DND-41 (cell line): ENCODE data around the gene MYADML2.

ENCODE experiments used
- ATAC-seq: fragments of 200-7000 bp; cut with Tn5 transposase; 3 replicates; pipeline ENCODE4 v1.9.1; 2021; ENCODE audit warnings: low read depth; ENCODE audit not compliant: insufficient read depth
- DNase-seq: peaks from one replicate; pipeline ENCODE4 v3.0.0-alpha.2; 2020
- H2AFZ ChIP-seq: 2 replicates; pipeline ENCODE4 v1.6.0; 2012; ENCODE audit warnings: low read depth, low read length
- H3K27ac ChIP-seq: 2 replicates; pipeline ENCODE4 v1.5.1; 2012; ENCODE audit warnings: low read length, inconsistent platforms
- H3K27me3 ChIP-seq: fragments of 200-600 bp; sonication (generic); 2 replicates; pipeline ENCODE4 v1.6.0; 2012; ENCODE audit warnings: low read length, mild to moderate bottlenecking, inconsistent platforms; ENCODE audit not compliant: insufficient read depth, poor library complexity
- H3K36me3 ChIP-seq: 2 replicates; pipeline ENCODE4 v1.5.1; 2012; ENCODE audit warnings: low read length, inconsistent platforms; ENCODE audit not compliant: insufficient read depth
- H3K4me1 ChIP-seq: 2 replicates; pipeline ENCODE4 v1.5.1; 2012; ENCODE audit warnings: mild to moderate bottlenecking, low read length; ENCODE audit not compliant: insufficient read depth
- H3K4me2 ChIP-seq: 2 replicates; pipeline ENCODE4 v1.6.0; 2012; ENCODE audit warnings: mild to moderate bottlenecking, moderate library complexity, low read length, inconsistent platforms; ENCODE audit not compliant: insufficient read depth
- H3K4me3 ChIP-seq, 2 experiments: fragments of 200-600 bp in 1 of 2; shearing (Covaris generic) in 1 of 2; 2 replicates each; pipeline ENCODE4 v1.5.1; 2012 to 2016; ENCODE audit warnings: inconsistent platforms in 2 of 2, low read length in 2 of 2, mild to moderate bottlenecking in 2 of 2, low read depth in 1 of 2, moderate library complexity in 1 of 2
- H3K79me2 ChIP-seq: 2 replicates; pipeline ENCODE4 v1.6.0; 2012; ENCODE audit warnings: low read length, inconsistent platforms; ENCODE audit not compliant: insufficient read depth
- H3K9ac ChIP-seq: 2 replicates; pipeline ENCODE4 v1.6.0; 2012; ENCODE audit warnings: low read depth, mild to moderate bottlenecking, inconsistent platforms, low read length, moderate library complexity
- H3K9me3 ChIP-seq: 2 replicates; pipeline ENCODE4 v1.5.1; 2012; ENCODE audit warnings: low read length, moderate library complexity, mild to moderate bottlenecking, inconsistent platforms; ENCODE audit not compliant: insufficient read depth, severe bottlenecking
- H4K20me1 ChIP-seq: 2 replicates; pipeline ENCODE4 v1.6.0; 2012; ENCODE audit warnings: low read length; ENCODE audit not compliant: insufficient read depth
- EZH2 ChIP-seq: IDR thresholded peaks from 3 replicates; pipeline ENCODE4 v1.6.1; 2012; ENCODE audit warnings: borderline replicate concordance, low read depth, mild to moderate bottlenecking, moderate library complexity, low read length, inconsistent platforms; ENCODE audit not compliant: severe bottlenecking
- TF ChIP-seq, protein P1 (sequence below): IDR thresholded peaks from 2 replicates; pipeline ENCODE4 v1.5.1; 2012; ENCODE audit warnings: borderline replicate concordance, low read length, moderate library complexity, mild to moderate bottlenecking; ENCODE audit not compliant: poor library complexity, severe bottlenecking; ENCODE audit errors: extremely low read depth

MYADML2 gene

DNA sequence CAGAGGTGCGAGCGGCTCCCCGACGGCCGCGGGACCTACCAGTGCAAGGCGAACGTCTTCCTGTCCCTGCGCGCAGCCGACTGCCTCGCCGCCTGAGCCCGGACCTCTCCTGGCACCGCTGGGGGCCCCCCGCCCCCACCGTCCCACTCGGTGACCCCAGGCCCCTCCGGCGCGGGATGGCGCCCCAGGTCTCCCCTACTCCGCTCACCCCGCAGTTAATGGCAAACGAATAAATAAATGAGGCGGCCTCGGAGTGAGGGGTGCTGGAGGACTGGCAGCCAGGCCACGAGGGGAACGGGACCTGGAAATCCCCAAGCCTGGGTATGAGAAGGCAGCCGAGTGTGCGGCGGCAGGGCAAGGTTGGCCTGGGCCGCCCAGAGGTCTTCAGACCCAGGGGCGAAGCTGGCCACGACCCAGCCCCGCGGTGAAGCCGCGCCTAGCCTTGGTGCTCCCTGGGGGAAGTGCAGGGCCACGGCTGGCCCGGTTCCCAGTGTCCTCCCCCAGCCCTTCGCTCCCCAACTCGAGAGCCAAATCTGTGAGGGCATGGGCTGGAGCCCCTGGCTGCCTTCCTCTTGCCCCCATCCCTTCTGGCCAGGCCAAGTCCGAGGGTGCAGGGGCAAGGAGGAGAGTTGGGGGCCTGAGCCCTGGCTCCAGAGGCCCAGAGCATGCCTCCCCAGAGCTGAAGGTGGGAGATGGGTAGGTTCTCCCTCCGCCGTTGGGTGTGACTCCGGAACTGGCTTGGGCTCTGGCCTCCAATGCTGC, 44.2 kb downstream of the MYADML2 start:
- no peak overlapping the region for H3K9ac ChIP-seq
- no peaks in the 10 kb centered on the region for H3K27me3 ChIP-seq
- H4K20me1 ChIP-seq = peaks cover 19% of the 10 kb centered on the region; the same call in 1 of the 2 replicates
- H3K27ac ChIP-seq = no peak overlapping the region
- DNase-seq (no peak), ATAC-seq (no peak)
- H3K4me1 ChIP-seq = no peaks in the 10 kb centered on the region
- H3K9me3 ChIP-seq = no peaks in the 10 kb centered on the region
- H2AFZ ChIP-seq = no peak overlapping the region
- no peak overlapping the region for H3K4me2 ChIP-seq
- H3K36me3 ChIP-seq = peaks cover 80% of the 10 kb centered on the region
- no peak overlapping the region for H3K4me3 ChIP-seq
- TF ChIP-seq EZH2 = no peak
- TF ChIP-seq, protein P1, sequence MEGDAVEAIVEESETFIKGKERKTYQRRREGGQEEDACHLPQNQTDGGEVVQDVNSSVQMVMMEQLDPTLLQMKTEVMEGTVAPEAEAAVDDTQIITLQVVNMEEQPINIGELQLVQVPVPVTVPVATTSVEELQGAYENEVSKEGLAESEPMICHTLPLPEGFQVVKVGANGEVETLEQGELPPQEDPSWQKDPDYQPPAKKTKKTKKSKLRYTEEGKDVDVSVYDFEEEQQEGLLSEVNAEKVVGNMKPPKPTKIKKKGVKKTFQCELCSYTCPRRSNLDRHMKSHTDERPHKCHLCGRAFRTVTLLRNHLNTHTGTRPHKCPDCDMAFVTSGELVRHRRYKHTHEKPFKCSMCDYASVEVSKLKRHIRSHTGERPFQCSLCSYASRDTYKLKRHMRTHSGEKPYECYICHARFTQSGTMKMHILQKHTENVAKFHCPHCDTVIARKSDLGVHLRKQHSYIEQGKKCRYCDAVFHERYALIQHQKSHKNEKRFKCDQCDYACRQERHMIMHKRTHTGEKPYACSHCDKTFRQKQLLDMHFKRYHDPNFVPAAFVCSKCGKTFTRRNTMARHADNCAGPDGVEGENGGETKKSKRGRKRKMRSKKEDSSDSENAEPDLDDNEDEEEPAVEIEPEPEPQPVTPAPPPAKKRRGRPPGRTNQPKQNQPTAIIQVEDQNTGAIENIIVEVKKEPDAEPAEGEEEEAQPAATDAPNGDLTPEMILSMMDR = no peak
- peaks cover 4% of the 10 kb centered on the region; the same call in 1 of the 2 replicates for H3K79me2 ChIP-seq

DNA sequence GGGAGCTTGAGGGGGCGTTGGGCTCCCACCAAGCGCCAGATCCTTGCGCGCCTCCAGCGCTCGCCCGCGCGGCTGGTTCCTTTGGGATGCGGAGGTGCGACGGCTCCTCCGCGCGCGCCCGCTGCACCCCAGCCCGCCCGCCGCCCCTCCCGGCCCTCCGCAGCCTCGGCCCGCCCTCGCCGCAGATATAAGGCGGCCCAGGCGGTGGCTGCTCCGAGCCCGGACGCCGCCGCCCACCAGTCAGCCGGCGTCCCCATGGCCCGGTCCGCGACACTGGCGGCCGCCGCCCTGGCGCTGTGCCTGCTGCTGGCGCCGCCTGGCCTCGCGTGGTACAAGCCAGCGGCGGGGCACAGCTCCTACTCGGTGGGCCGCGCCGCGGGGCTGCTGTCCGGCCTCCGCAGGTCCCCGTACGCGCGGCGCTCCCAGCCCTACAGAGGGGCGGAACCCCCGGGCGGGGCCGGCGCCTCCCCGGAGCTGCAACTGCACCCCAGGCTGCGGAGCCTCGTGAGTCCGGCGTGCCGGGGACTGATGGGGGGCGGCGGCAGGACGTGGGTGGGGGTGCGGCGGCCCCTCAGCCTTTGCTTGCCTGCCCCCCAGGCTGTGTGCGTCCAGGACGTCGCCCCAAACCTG, 44.9 kb downstream of the MYADML2 start, which contains the start of gene NPB:
TSS of gene NPB (plus strand) at position 216 of the 630 bp plus-strand sequence. CDS start at position 256, 40 bp downstream.
- H3K4me1 ChIP-seq = no peaks in the 10 kb centered on the region
- no peaks in the 10 kb centered on the region for H3K9me3 ChIP-seq
- ATAC-seq (no peak), DNase-seq (no peak)
- peaks cover 10% of the 10 kb centered on the region; the same call in 1 of the 2 replicates for H3K79me2 ChIP-seq
- no peak within 1 kb of the TSS for H3K9ac ChIP-seq
- H3K27ac ChIP-seq = no peak within 1 kb of the TSS
- peaks cover 13% of the 10 kb centered on the region; the same call in 1 of the 2 replicates for H4K20me1 ChIP-seq
- no peaks in the 10 kb centered on the region for H3K27me3 ChIP-seq
- H3K4me3 ChIP-seq = no peak within 1 kb of the TSS
- TF ChIP-seq, protein P1 = no peak
- no peak for TF ChIP-seq EZH2
- no peak within 1 kb of the TSS for H3K4me2 ChIP-seq
- H3K36me3 ChIP-seq = peaks cover 80% of the 10 kb centered on the region
- no peak within 1 kb of the TSS for H2AFZ ChIP-seq

DNA sequence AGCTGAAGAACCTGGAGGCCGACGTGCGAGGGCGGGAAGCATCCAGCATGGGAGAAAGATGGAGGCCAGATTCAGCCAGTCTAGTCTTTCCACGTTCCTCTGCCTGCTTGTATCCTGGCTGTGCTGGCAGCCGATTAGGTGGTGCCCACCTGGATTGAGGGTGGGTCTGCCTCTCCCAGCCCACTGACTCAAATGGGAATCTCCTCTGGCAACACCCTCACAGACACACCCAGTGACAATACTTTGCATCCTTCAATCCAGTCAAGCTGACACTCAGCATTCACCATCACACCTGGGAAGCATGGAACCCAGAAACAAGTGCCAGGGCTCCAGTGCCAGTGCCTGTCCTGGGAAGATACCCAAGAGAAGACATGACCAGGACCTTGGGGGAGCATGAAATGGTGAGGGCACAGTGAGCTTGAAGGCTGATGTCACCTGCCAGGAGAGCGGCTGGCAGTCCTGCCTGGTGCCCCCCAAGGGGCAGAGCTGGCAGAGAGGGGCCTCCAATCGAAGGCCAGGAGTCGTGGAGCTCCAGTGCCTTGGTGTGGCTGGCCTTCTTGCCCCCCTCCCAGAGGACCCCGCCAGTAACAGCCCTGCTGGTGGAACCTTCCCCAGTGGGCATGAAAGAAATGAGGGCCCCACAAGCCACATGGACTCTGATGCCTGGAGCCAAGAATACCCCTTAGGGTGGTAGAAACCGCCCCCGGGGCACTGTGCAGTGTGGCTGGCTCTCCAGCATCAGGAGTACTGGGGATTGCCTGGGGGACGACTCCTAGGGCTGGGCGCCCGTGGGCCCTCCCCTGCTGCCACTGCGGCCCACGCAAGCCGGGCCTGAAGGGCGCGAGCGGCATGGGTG, 45.6 kb downstream of the MYADML2 start:
- no peaks in the 10 kb centered on the region for H3K27me3 ChIP-seq
- H2AFZ ChIP-seq = no peak overlapping the region
- H3K79me2 ChIP-seq = peaks cover 13% of the 10 kb centered on the region; the same call in 1 of the 2 replicates
- H3K4me1 ChIP-seq = no peaks in the 10 kb centered on the region
- no peak overlapping the region for H3K9ac ChIP-seq
- peaks cover 8% of the 10 kb centered on the region; the same call in 1 of the 2 replicates for H4K20me1 ChIP-seq
- DNase-seq (no peak), ATAC-seq (no peak)
- H3K9me3 ChIP-seq = no peaks in the 10 kb centered on the region
- TF ChIP-seq, protein P1 = no peak
- no peak for TF ChIP-seq EZH2
- no peak overlapping the region for H3K4me2 ChIP-seq
- no peak overlapping the region for H3K27ac ChIP-seq
- peaks cover 77% of the 10 kb centered on the region for H3K36me3 ChIP-seq
- no peak overlapping the region for H3K4me3 ChIP-seq
